Smooth muscle cell (in vitro differentiated cells): Measurements from ENCODE around the gene RRM2. TPM values are rescaled to one million over a fixed set of nuclear protein-coding genes. Genes with fewer than 3 reads are reported as not detected.
"Not testable (repeated sequence)": the region's sequence is repeated elsewhere in the genome, so short reads cannot be mapped to it uniquely, and the experiment has no call there.

Source experiments
- DNase-seq: peaks from one replicate; lab custom pipeline; 2025; ENCODE audit not compliant: unreplicated experiment; lab: John Stamatoyannopoulos, UW
- H2AFZ ChIP-seq: fragments of 200-600 bp; sonication (generic); 2 replicates; pipeline ENCODE4 v1.6.0; 2016; ENCODE audit warnings: antibody characterized with exemption, low read depth, mild to moderate bottlenecking
- H3F3A ChIP-seq: fragments of 200-600 bp; sonication (generic); 2 replicates; pipeline ENCODE4 v1.6.0; 2017; ENCODE audit warnings: antibody characterized with exemption, low read depth
- H3K27ac ChIP-seq: fragments of 200-600 bp; sonication (generic); 2 replicates; pipeline ENCODE4 v1.5.1; 2016; ENCODE audit warnings: low read depth, mild to moderate bottlenecking
- H3K27me3 ChIP-seq: fragments of 200-600 bp; sonication (generic); 2 replicates; pipeline ENCODE4 v1.6.1; 2016; ENCODE audit warnings: low read depth, mild to moderate bottlenecking
- H3K36me3 ChIP-seq: fragments of 200-600 bp; sonication (generic); 2 replicates; pipeline ENCODE4 v1.5.1; 2016; ENCODE audit warnings: low read depth
- H3K4me1 ChIP-seq: fragments of 200-600 bp; sonication (generic); 2 replicates; pipeline ENCODE4 v1.5.1; 2016; ENCODE audit warnings: low read depth
- H3K4me2 ChIP-seq: fragments of 200-600 bp; sonication (generic); 2 replicates; pipeline ENCODE4 v1.6.0; 2016; ENCODE audit warnings: mild to moderate bottlenecking
- H3K4me3 ChIP-seq: fragments of 200-600 bp; sonication (generic); 2 replicates; pipeline ENCODE4 v1.5.1; 2016; ENCODE audit warnings: mild to moderate bottlenecking
- H3K79me2 ChIP-seq: fragments of 200-600 bp; sonication (generic); 2 replicates; pipeline ENCODE4 v1.6.0; 2016; ENCODE audit warnings: low read depth, mild to moderate bottlenecking
- H3K9ac ChIP-seq: fragments of 200-600 bp; sonication (generic); 2 replicates; pipeline ENCODE4 v1.6.0; 2016; ENCODE audit warnings: low read depth
- H3K9me3 ChIP-seq: fragments of 200-600 bp; sonication (generic); replicated peaks from 2 replicates; pipeline ENCODE4 v1.5.1; 2016; ENCODE audit warnings: low read depth
- H4K20me1 ChIP-seq: fragments of 200-600 bp; sonication (generic); 2 replicates; pipeline ENCODE4 v1.6.0; 2016; ENCODE audit warnings: low read depth
- CTCF ChIP-seq: fragments of 200-600 bp; sonication (generic); IDR thresholded peaks from 2 replicates; pipeline ENCODE4 v1.5.1; 2017; ENCODE audit warnings: borderline replicate concordance, mild to moderate bottlenecking, antibody characterized with exemption; ENCODE audit not compliant: insufficient read depth, poor library complexity, severe bottlenecking
- WGBS: methylation state at CpG from one replicate; pipeline ENCODE4 v1.1.7; 2016; ENCODE audit warnings: low lambda C conversion rate; 5-methylcytosine and 5-hydroxymethylcytosine counted together
- polyA plus RNA-seq: library from polyadenylated mRNA; unstranded; fragments of >200 nt; fragmentation: Nextera tagmentation; extraction: Ambion mirVana; gene quantifications from 2 replicates; pipeline ENCODE4 v1.2.1, GENCODE V29; 2016
- total RNA-seq: library from RNA; depleted of rRNA; stranded (reverse); fragments of >200 nt; gene quantifications from 2 replicates; pipeline ENCODE4 v1.2.3, GENCODE V29; 2014

RRM2 gene
- total and polyA plus RNA-seq, 2 experiments from 2014 or later, result 22.7 to 102 TPM

- Histone ChIP-seq H3K36me3 (no peaks in the 10 kb centered on the region), H3K9ac (no peak overlapping the region), H3K4me3 (no peak overlapping the region), H2AFZ (no peak overlapping the region), H4K20me1 (no peaks in the 10 kb centered on the region), H3K79me2 (no peaks in the 10 kb centered on the region), H3F3A (no peaks in the 10 kb centered on the region), H3K27ac (no peak overlapping the region), H3K4me2 (no peak overlapping the region), H3K9me3 (no peaks in the 10 kb centered on the region), H3K4me1 (peaks cover 9% of the 10 kb centered on the region), H3K27me3 (peaks cover 8% of the 10 kb centered on the region)
- TF ChIP-seq CTCF, result no peak
- DNase-seq, result no peak
- WGBS, result 95% methylated on average over 49 of the region's 52 CpGs
Measured at GRCh38 chr2:10091182-10091888, 31.2 kb upstream of the RRM2 start.

- not testable (repeated sequence) for H3K4me2 ChIP-seq, H3K9me3 ChIP-seq, H3K27ac ChIP-seq, H3K27me3 ChIP-seq, H3K9ac ChIP-seq, H2AFZ ChIP-seq, H3K79me2 ChIP-seq, H3F3A ChIP-seq, H3K4me3 ChIP-seq, DNase-seq, H3K4me1 ChIP-seq, H3K36me3 ChIP-seq, H4K20me1 ChIP-seq
- 96% methylated on average over 2 of the region's 2 CpGs for WGBS
Measured at GRCh38 chr2:10091889-10092244, 30.7 kb upstream of the RRM2 start.

- H3K36me3 ChIP-seq, result no peaks in the 10 kb centered on the region
- no peak for DNase-seq
- peaks cover 8% of the 10 kb centered on the region for H3K27me3 ChIP-seq
- H3F3A ChIP-seq, result no peaks in the 10 kb centered on the region
- H3K79me2 ChIP-seq, result no peaks in the 10 kb centered on the region
- no peak overlapping the region for H3K4me3 ChIP-seq
- H3K4me2 ChIP-seq, result no peak overlapping the region
- H3K4me1 ChIP-seq, result peaks cover 9% of the 10 kb centered on the region
- no peak for TF ChIP-seq CTCF
- no peak overlapping the region for H3K9ac ChIP-seq
- H3K9me3 ChIP-seq, result no peaks in the 10 kb centered on the region
- H4K20me1 ChIP-seq, result no peaks in the 10 kb centered on the region
- no peak overlapping the region for H2AFZ ChIP-seq
- 90% methylated on average over 13 of the region's 13 CpGs for WGBS
- H3K27ac ChIP-seq, result no peak overlapping the region
Measured at GRCh38 chr2:10094271-10094814, 28.2 kb upstream of the RRM2 start.

GRCh38 chr2:10095175-10095574, 27.4 kb upstream of the RRM2 start:
- no peak for DNase-seq
- no peak for TF ChIP-seq CTCF
- WGBS, result 97% methylated on average over 8 of the region's 9 CpGs
- peaks cover 9% of the 10 kb centered on the region for H3K4me1 ChIP-seq
- H3K27ac ChIP-seq, result no peak overlapping the region
- H3F3A ChIP-seq, result no peaks in the 10 kb centered on the region
- H3K4me3 ChIP-seq, result no peak overlapping the region
- no peaks in the 10 kb centered on the region for H3K9me3 ChIP-seq
- no peak overlapping the region for H3K4me2 ChIP-seq
- no peaks in the 10 kb centered on the region for H3K79me2 ChIP-seq
- H3K9ac ChIP-seq, result no peak overlapping the region
- no peaks in the 10 kb centered on the region for H4K20me1 ChIP-seq
- H2AFZ ChIP-seq, result no peak overlapping the region
- no peaks in the 10 kb centered on the region for H3K36me3 ChIP-seq
- H3K27me3 ChIP-seq, result no peaks in the 10 kb centered on the region
